OCI-LY7 (cell line): ENCODE data around the gene YJU2. TPM values are rescaled to one million over a fixed set of nuclear protein-coding genes. Genes with fewer than 3 reads are reported as not detected.

ENCODE experiments used
- BruUV-seq: library from RNA; stranded (reverse); fragments of 400-500 nt; replicated peaks from 2 replicates; lab custom pipeline; 2021; lab: Mats Ljungman, UMichigan
- CTCF ChIA-PET: fragments of 300-600 bp; sonication (Branson Sonifier 250); formaldehyde crosslinking; loops from one replicate; lab custom pipeline; 2022; ENCODE audit warnings: antibody characterized with exemption; ENCODE audit not compliant: unreplicated experiment; lab: Charles Lee
- POLR2A ChIA-PET: fragments of 300-600 bp; sonication (Branson Sonifier 250); formaldehyde crosslinking; loops from one replicate; lab custom pipeline; 2022; ENCODE audit warnings: antibody characterized with exemption; lab: Charles Lee
- DNase-seq: peaks from one replicate; pipeline ENCODE4 v3.0.0-alpha.2; 2015; ENCODE audit warnings: low spot score
- H2AFZ ChIP-seq: fragments of 200-600 bp; sonication (generic), shearing (Covaris generic); 2 replicates; pipeline ENCODE4 v1.6.1; 2014; ENCODE audit warnings: mild to moderate bottlenecking, antibody characterized with exemption, low read length, moderate library complexity
- H3K27ac ChIP-seq: fragments of 200-600 bp; sonication (generic); 2 replicates; pipeline ENCODE4 v1.5.1; 2014; ENCODE audit warnings: mixed run types, low read depth, mild to moderate bottlenecking, moderate library complexity, low read length, inconsistent platforms; ENCODE audit not compliant: poor library complexity, severe bottlenecking
- H3K36me3 ChIP-seq: fragments of 200-600 bp; sonication (generic); 2 replicates; pipeline ENCODE4 v1.6.1; 2014; ENCODE audit warnings: mild to moderate bottlenecking, antibody characterized with exemption, low read length, moderate library complexity, mixed read lengths; ENCODE audit not compliant: insufficient read depth
- H3K4me1 ChIP-seq: fragments of 200-600 bp; sonication (generic); 2 replicates; pipeline ENCODE4 v1.5.1; 2014; ENCODE audit warnings: mild to moderate bottlenecking, low read length; ENCODE audit not compliant: insufficient read depth, poor library complexity, severe bottlenecking
- H3K4me2 ChIP-seq: fragments of 200-600 bp; sonication (generic); 2 replicates; pipeline ENCODE4 v1.6.1; 2014; ENCODE audit warnings: mild to moderate bottlenecking, low read length
- H3K4me3 ChIP-seq: fragments of 200-600 bp; sonication (generic); 2 replicates; pipeline ENCODE4 v1.5.1; 2014; ENCODE audit warnings: mild to moderate bottlenecking, low read depth, low read length; ENCODE audit not compliant: poor library complexity, severe bottlenecking
- H3K79me2 ChIP-seq: fragments of 200-600 bp; sonication (generic); 2 replicates; pipeline ENCODE4 v1.6.1; 2016; ENCODE audit warnings: low read depth, mild to moderate bottlenecking, low read length, moderate library complexity, mixed read lengths; ENCODE audit not compliant: insufficient read depth
- H3K9me2 ChIP-seq: fragments of 200-600 bp; sonication (generic); 2 replicates; pipeline ENCODE4 v1.6.1; 2016; ENCODE audit warnings: mild to moderate bottlenecking, low read length, mixed read lengths; ENCODE audit not compliant: insufficient read depth
- H3K9me3 ChIP-seq: fragments of 200-600 bp; sonication (generic); 2 replicates; pipeline ENCODE4 v1.6.1; 2014; ENCODE audit warnings: mild to moderate bottlenecking, mixed run types, low read length, mixed read lengths
- H4K20me1 ChIP-seq: fragments of 200-600 bp; sonication (generic); 2 replicates; pipeline ENCODE4 v1.6.1; 2014; ENCODE audit warnings: mild to moderate bottlenecking, antibody characterized with exemption, low read length, moderate library complexity, mixed read lengths; ENCODE audit not compliant: insufficient read depth
- EZH2phosphoT487 ChIP-seq: fragments of 200-600 bp; sonication (generic); IDR thresholded peaks from 2 replicates; pipeline ENCODE4 v1.6.1; 2018; ENCODE audit warnings: low read depth, borderline replicate concordance, mild to moderate bottlenecking, mixed run types, antibody characterized with exemption, low read length, moderate library complexity, mixed read lengths
- intact Hi-C: fragments of 100-400 bp; cut with micrococcal nuclease; formaldehyde crosslinking; loops from one replicate; pipeline ENCODE4 v1.10.0; 2022; ENCODE audit not compliant: unreplicated experiment
- total RNA-seq, 2 experiments: library from RNA; depleted of rRNA in 1 of 2; stranded (reverse); fragments of >200 nt in 1 of 2; shearing (Covaris generic) in 1 of 2; gene quantifications; 2 replicates each; pipeline ENCODE4 v1.2.3, GENCODE V29; 2014 to 2022
- TF ChIP-seq, protein P1 (sequence below): fragments of 200-600 bp; sonication (generic); conservative IDR thresholded peaks from 2 replicates; pipeline ENCODE4 v1.5.1; 2014; ENCODE audit warnings: mild to moderate bottlenecking, antibody characterized with exemption, low read length, moderate library complexity, mixed read lengths

The YJU2 gene
- total RNA-seq, 2 experiments from 2014 or later, result 35.0 to 38.2 TPM

GRCh38 chr19:4220188-4220587, 26.7 kb upstream of the YJU2 start:
- no peaks in the 10 kb centered on the region for H4K20me1 ChIP-seq
- H3K9me2 ChIP-seq, result no peaks in the 10 kb centered on the region
- H3K4me3 ChIP-seq, result no peak overlapping the region
- no peaks in the 10 kb centered on the region for H3K9me3 ChIP-seq
- H2AFZ ChIP-seq, result no peak overlapping the region
- CTCF ChIA-PET, result no interaction called here
- no peaks in the 10 kb centered on the region for H3K36me3 ChIP-seq
- DNase-seq, result no peak
- H3K4me1 ChIP-seq, result peaks cover 7% of the 10 kb centered on the region
- no peak overlapping the region for H3K4me2 ChIP-seq
- no peaks in the 10 kb centered on the region for H3K79me2 ChIP-seq
- TF ChIP-seq EZH2phosphoT487, result no peak
- TF ChIP-seq, protein P1, sequence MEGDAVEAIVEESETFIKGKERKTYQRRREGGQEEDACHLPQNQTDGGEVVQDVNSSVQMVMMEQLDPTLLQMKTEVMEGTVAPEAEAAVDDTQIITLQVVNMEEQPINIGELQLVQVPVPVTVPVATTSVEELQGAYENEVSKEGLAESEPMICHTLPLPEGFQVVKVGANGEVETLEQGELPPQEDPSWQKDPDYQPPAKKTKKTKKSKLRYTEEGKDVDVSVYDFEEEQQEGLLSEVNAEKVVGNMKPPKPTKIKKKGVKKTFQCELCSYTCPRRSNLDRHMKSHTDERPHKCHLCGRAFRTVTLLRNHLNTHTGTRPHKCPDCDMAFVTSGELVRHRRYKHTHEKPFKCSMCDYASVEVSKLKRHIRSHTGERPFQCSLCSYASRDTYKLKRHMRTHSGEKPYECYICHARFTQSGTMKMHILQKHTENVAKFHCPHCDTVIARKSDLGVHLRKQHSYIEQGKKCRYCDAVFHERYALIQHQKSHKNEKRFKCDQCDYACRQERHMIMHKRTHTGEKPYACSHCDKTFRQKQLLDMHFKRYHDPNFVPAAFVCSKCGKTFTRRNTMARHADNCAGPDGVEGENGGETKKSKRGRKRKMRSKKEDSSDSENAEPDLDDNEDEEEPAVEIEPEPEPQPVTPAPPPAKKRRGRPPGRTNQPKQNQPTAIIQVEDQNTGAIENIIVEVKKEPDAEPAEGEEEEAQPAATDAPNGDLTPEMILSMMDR, result no peak
- POLR2A ChIA-PET, result no interaction called here
- no TSS peak for BruUV-seq
- intact Hi-C loops, result no loop called here
- no peak overlapping the region for H3K27ac ChIP-seq

DNA sequence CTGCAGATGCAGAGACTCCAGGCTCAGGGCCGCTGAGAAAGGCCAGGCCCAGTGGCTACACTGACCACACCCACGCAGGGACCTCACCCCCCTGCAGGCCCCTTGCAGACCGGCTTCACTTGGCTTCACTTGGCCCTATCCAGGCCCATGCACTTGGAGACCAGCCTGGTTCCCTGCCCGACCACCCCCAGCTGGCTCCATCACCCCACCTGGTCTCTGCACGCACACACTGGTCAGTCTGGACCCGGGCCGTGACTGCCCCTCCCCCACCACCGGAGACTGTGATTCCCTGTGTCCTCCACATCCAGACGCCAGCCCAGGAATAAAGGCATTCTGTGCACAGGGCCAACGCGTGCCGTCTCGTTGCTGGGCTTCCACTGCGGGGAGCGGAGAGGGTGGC, 22.4 kb upstream of the YJU2 start:
- no TSS peak for BruUV-seq
- Histone ChIP-seq H3K9me2 (no peaks in the 10 kb centered on the region), H4K20me1 (no peaks in the 10 kb centered on the region), H3K4me1 (peaks cover 7% of the 10 kb centered on the region), H3K9me3 (no peaks in the 10 kb centered on the region), H3K4me3 (no peak overlapping the region), H3K27ac (no peak overlapping the region), H2AFZ (no peak overlapping the region), H3K4me2 (no peak overlapping the region), H3K79me2 (no peaks in the 10 kb centered on the region), H3K36me3 (no peaks in the 10 kb centered on the region)
- ChIA-PET CTCF (no interaction called here), POLR2A (no interaction called here)
- TF ChIP-seq EZH2phosphoT487, result no peak
- TF ChIP-seq, protein P1, result no peak
- intact Hi-C loops, result no loop called here
- no peak for DNase-seq

- no peak overlapping the region for H3K27ac ChIP-seq
- H3K9me2 ChIP-seq, result no peaks in the 10 kb centered on the region
- peaks cover 7% of the 10 kb centered on the region for H3K4me1 ChIP-seq
- DNase-seq, result no peak
- H3K36me3 ChIP-seq, result no peaks in the 10 kb centered on the region
- BruUV-seq, result no TSS peak
- TF ChIP-seq, protein P1, result no peak
- TF ChIP-seq EZH2phosphoT487, result no peak
- H3K4me3 ChIP-seq, result no peak overlapping the region
- ChIA-PET CTCF (no interaction called here), POLR2A (no interaction called here)
- intact Hi-C loops, result no loop called here
- no peak overlapping the region for H3K4me2 ChIP-seq
- no peak overlapping the region for H2AFZ ChIP-seq
- H4K20me1 ChIP-seq, result no peaks in the 10 kb centered on the region
- H3K79me2 ChIP-seq, result no peaks in the 10 kb centered on the region
- H3K9me3 ChIP-seq, result no peaks in the 10 kb centered on the region
Measured at GRCh38 chr19:4225885-4226284, 21.0 kb upstream of the YJU2 start.
